T-helper 2 cell (primary cell): ENCODE data around the gene NOS1AP.

Source experiments
- DNase-seq, 5 experiments: peaks; one replicate each; pipeline versions ENCODE4 v3.0.0 to v3.0.0-alpha.2; 2012 to 2022

Gene NOS1AP

DNA sequence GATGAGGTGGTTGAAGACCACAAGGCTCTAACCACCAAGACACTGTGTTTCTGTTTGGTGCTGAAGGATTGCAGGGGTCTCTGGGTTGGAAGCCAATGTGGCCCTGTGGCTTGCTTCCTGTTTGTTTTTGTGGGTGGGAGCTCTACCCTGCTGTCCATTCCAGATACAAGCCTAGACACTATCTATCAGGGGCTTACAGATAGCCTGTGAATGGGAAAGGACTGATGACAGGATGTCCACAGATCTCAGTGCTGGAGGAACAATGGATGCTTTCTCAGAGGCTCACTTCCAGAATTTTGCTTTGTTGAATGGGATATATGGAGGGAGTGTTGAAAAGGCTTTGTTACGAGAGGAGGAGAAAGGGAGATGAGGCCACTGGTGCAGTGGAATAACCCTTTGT is 69.7 kb downstream of the NOS1AP start:
- DNase-seq: no peak

GRCh38 chr1:162141281-162142054 is 72.0 kb downstream of the NOS1AP start:
- DNase-seq: no peak

DNA sequence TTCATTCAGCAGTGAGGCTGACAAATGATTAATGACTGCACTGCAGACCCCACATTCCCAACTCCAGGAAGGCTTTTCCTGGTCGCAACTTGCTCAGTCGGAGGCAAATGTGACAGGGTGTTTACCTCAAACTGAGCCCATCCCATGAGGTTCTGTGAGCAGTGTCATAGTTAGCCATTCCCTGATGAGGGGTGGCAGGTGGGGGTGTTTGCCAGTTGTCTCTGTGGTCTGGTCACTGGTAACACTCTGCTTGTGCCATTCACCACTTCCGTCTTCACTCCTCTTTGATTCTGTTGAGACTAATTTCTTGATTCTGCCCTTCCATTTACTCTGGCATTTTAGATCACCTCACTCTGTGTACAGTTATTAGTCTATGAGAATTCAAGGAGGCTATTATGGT is 73.5 kb downstream of the NOS1AP start:
- DNase-seq: no peak

DNA sequence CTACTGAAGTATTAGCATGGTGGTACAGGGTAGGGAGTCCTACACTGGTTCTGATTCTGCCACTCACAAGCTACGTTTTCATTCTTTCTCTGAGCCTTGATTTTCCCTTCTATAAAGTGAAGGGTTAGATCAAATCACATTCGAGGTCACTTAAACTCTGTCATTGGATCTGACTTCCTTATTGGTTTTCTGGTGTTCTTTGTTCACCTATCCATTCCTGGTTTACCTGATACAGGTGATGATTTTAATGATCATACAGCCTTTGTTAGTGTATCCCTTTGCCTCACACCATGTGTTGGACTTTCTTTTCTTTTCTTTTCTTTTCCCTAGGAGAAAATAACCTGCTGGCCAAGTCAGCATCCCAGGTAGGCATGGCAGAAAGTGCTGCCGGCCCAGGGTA is 74.8 kb downstream of the NOS1AP start:
- no peak for DNase-seq

DNA sequence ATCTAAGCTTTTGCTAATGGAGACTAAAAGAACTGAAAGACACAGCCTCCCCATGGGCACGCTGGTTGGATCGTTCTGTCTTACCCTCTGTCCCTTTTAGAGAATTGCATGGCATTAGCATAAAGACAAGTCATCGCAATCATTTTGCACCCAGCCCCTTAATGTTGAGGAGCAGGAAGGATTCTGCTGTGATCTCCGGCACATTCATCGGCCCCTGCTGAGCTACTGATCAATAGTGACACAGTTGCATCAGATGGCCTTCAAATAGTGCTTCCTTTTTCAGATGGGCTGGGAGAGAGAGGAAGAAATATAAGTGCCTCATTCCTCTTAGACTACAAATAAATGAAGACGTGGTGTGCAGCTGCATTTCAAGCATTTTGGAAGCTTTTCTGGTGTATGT is 75.4 kb downstream of the NOS1AP start:
- no peak for DNase-seq

- DNase-seq: no peak
These were observed 75.9 kb downstream of the NOS1AP start for GRCh38 chr1:162145280-162145965.

DNA sequence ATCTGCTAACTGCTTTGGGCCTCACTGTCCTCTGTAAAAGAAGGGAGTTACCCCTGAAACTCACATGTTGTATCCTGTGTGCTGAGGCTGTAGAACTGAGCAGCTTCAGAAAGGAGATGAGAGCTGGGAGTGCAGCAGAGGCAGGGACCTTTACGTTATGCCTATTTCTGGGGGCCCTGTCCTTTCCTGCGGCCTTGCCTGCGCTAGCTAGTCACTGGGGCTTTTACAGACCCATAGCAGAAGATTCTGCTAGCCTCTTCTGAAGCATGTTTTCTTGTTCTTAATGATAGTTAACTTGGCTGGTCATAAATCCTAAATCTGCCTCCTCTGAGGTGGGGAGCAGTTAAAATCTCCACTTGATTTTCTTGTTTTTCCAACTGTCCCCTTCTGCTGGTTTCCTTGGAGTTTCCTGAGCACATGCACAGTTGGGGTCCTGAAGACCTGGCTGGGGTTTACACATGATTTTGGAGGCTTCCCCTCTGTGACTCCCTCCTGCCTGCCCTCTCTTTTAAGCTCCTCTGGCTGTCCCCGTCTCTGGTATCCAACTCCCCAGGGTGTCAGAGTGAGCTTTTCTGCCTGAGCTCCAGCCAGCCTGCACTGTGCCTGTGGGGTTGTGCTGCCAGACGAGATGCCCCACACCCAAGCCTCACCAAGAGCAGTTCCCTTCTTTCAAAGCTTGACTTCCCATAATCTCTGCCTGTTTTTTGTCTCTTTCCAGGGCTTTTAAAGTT is 76.6 kb downstream of the NOS1AP start:
- DNase-seq: no peak

GRCh38 chr1:162147760-162148159 is 78.3 kb downstream of the NOS1AP start:
- no peak for DNase-seq

- DNase-seq: no peak
These were observed 80.6 kb downstream of the NOS1AP start for GRCh38 chr1:162150112-162150511.

- DNase-seq: peak in 3 of 5 experiments; percentile 0 to 96 (median 19)
These were observed 82.7 kb downstream of the NOS1AP start for GRCh38 chr1:162151900-162152829.

GRCh38 chr1:162153374-162153773 is 83.9 kb downstream of the NOS1AP start:
- no peak for DNase-seq

DNA sequence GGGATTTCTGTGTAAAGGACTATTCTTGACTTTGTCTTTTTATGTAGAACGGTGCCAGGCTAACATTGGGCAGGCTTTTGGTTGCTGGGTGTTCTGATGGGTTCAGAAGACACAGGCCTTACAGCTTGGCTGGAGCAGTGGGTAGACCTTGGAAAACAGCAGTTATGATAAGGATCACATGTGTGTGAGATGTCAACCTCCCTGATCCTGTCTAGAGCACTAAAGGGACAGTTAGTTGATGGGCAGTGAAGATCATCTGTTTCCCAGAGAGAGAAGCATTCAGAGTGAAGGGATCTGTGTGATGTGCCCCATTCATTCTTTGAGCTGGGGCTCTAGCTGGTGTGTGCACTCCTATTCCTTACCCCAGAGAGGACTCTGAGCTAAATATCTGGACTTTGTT is 88.0 kb downstream of the NOS1AP start:
- DNase-seq: no peak

GRCh38 chr1:162158624-162159271 is 89.3 kb downstream of the NOS1AP start:
- no peak for DNase-seq

DNA sequence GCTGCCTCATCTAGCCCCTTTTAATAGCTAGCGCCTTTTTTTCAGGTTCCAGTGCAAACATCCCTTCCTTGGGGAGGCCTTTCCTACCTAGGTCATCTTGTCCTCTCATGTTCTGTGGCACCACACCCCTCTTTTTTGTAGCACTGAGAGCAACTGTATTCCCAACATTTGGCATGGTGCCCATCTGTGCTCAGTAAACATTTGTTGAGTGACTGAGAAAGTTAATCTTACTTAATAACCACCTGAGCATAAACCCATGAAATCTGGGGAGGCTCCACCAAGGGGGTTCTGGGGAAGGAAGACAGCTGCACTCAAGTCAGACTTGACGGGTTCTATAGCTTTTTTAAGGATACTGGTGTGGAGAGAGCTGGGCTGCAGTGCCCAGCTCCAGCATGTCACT is 90.0 kb downstream of the NOS1AP start:
- DNase-seq: no peak

GRCh38 chr1:162161916-162162550 is 92.5 kb downstream of the NOS1AP start:
- DNase-seq: no peak

GRCh38 chr1:162165528-162165927 is 96.0 kb downstream of the NOS1AP start:
- DNase-seq: no peak

DNA sequence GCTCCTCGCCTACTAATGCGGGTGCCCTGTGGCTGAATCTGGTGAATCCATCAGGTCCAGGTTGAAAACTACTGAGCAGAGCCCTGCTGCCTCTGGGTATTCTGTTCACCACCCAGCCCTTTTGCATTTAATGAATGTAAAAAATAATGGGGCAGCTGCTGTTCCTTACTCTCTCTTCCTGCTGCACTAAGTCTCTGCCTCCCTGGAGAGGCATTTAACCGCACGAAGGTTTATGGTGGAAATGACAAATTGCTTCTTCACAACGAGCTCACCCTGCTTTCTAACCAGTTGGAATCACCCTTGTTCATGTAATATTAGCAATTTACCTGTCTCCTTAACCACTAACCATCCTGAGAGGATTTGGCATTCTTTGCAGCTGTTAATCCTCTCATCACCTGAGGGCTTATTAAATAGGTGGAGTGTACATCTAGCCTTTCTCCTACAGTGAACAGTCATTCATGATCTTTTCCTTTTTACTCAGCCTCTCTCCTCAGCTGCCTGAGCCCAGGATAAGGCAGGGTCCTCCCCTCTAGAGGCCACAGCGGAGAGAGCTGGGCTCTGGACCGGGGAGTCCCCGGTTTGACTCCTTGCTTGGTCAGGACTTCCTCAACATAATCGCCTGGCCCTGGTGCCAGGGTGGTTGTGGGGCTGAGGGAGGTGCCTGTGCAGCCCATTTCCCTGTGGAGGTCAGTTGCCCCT is 97.6 kb downstream of the NOS1AP start:
- DNase-seq: no peak

DNA sequence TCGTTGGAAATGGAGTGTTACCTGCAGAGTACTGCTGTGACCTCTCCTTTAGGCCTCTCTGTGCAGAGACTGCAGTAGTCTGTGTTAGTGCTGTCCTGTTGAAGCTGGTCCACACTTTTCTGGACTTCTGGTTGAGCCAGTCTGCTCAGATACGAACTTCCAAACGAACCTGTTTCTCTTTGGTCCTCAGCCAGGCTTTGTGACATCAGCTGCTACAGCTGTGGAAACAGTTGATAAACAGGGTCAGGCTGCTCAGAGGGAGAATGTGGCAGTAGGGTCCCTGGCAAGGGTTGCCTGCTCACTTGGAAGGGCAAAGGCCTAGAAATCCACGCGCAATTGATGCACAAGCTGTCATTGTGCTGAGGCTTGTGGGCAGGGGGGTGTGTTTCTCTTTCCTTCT is 98.8 kb downstream of the NOS1AP start:
- DNase-seq: no peak

DNA sequence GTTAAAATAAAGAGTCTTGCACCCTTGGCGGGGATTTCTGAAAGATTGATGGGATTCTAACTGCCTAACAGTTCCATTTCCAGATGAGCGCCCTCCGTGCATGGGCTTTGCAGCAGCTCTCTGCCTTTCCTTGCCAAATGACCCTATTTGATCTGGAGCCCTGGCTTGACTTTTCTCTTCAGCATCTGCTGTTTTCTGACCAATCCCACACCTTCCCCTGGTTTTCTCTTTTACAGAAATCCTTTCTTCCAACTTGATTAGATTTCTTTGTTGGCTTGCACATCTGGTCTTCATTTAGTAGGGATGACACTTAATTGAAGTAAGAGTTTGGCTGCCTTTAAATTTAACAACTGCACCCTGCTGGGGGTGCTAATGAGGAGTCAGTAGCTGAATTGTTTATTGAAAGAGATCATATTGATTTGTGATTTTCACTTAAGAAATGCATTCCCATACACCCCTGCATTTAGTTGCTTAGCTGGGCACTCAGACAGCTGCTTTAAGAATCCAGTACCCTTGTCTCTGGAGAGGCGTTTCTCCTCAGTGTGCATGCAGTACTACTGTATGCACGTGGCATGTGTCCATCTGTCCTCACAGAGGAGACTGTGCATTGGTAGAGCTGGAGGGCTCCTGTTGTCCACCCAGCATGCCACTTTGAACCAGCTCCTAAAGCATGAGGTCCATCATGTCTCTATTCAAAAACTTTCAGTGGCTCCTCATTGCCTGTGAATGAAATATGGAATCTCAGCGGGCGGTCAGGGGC is 99.7 kb downstream of the NOS1AP start:
- no peak for DNase-seq

- no peak for DNase-seq
These were observed 101.6 kb downstream of the NOS1AP start for GRCh38 chr1:162171111-162171510.
